B cell (primary cell): ENCODE measurements around the gene GPR89B. TPM values are rescaled to one million over a fixed set of nuclear protein-coding genes. Genes with fewer than 3 reads are reported as not detected.
"Not testable (repeated sequence)": the region's sequence is repeated elsewhere in the genome, so short reads cannot be mapped to it uniquely, and the experiment has no call there.

Source experiments
- ATAC-seq: fragments of 200-7000 bp; cut with Tn5 transposase; one replicate; pipeline ENCODE4 v1.10.0; 2021; ENCODE audit warnings: low read depth, mild to moderate bottlenecking, moderate number of reproducible peaks, moderate library complexity
- CTCF ChIA-PET: fragments of 350-600 bp; sonication (Branson Sonifier 250); formaldehyde crosslinking; loops from one replicate; lab custom pipeline; 2021; ENCODE audit warnings: antibody characterized with exemption, inconsistent platforms; lab: Charles Lee
- POLR2A ChIA-PET: fragments of 350-600 bp; sonication (Branson Sonifier 250); formaldehyde crosslinking; loops from one replicate; lab custom pipeline; 2021; ENCODE audit warnings: antibody characterized with exemption; lab: Charles Lee
- DNase-seq: peaks from one replicate; pipeline ENCODE4 v3.0.0; 2013
- H2AFZ ChIP-seq: 2 replicates; pipeline ENCODE4 v1.6.1; 2012; ENCODE audit warnings: mild to moderate bottlenecking, low read depth, low read length; ENCODE audit not compliant: insufficient read depth, poor library complexity, severe bottlenecking
- H3K27ac ChIP-seq, 2 donors: 1 replicate in 1 of 2; 2 replicates in 1 of 2; pipeline ENCODE4 v1.5.1; 2012 to 2013; ENCODE audit warnings: low read length in 2 of 2, mild to moderate bottlenecking in 2 of 2, moderate library complexity in 1 of 2
- H3K27me3 ChIP-seq, 4 experiments: fragments of 200-600 bp in 1 of 4; sonication (generic) in 1 of 4; replicated peaks in 1 of 4; 1 replicate in 2 of 4; 2 replicates in 2 of 4; pipeline versions ENCODE4 v1.6.1 to v1.7.0; 2013 to 2016; ENCODE audit warnings: low read length in 3 of 4, mild to moderate bottlenecking in 2 of 4, mixed read lengths in 1 of 4, moderate library complexity in 1 of 4; ENCODE audit not compliant: insufficient read depth in 4 of 4, control insufficient read depth in 3 of 4; ENCODE audit errors: control extremely low read depth in 1 of 4
- H3K36me3 ChIP-seq, 2 experiments: replicated peaks in 1 of 2; 1 replicate in 1 of 2; 2 replicates in 1 of 2; pipeline versions ENCODE4 v1.6.1 to v1.7.1; 2013; ENCODE audit warnings: low read length in 1 of 2; ENCODE audit not compliant: insufficient read depth in 2 of 2, control insufficient read depth in 1 of 2; ENCODE audit errors: control extremely low read depth in 1 of 2, extremely low read depth in 1 of 2
- H3K4me1 ChIP-seq, 2 donors: fragments of 200-600 bp in 1 of 2; sonication (generic) in 1 of 2; 1 replicate in 1 of 2; 2 replicates in 1 of 2; pipeline versions ENCODE4 v1.5.1 to v1.6.1; 2013 to 2017; ENCODE audit warnings: low read length in 2 of 2; ENCODE audit not compliant: control insufficient read depth in 2 of 2, insufficient read depth in 2 of 2
- H3K4me2 ChIP-seq: replicated peaks from 2 replicates; pipeline ENCODE3; 2012; ENCODE audit warnings: mild to moderate bottlenecking, low read depth, low read length; ENCODE audit not compliant: poor library complexity, severe bottlenecking
- H3K4me3 ChIP-seq, 5 experiments: fragments of 200-600 bp in 1 of 5; sonication (generic) in 1 of 5; 1 replicate in 3 of 5; 2 replicates in 2 of 5; pipeline versions ENCODE4 v1.5.1 to v1.7.0; 2011 to 2016; ENCODE audit warnings: low read length in 4 of 5, mild to moderate bottlenecking in 4 of 5, low read depth in 2 of 5, control low read depth in 1 of 5, moderate library complexity in 1 of 5; ENCODE audit not compliant: insufficient read depth in 1 of 5; ENCODE audit errors: control extremely low read depth in 1 of 5, extremely low read depth in 1 of 5
- H3K79me2 ChIP-seq: fragments of 200-600 bp; sonication (generic); one replicate; pipeline ENCODE4 v1.6.0; 2016; ENCODE audit warnings: low read length; ENCODE audit not compliant: control insufficient read depth, insufficient read depth
- H3K9ac ChIP-seq: fragments of 200-600 bp; sonication (generic); 2 replicates; pipeline ENCODE4 v1.6.1; 2017; ENCODE audit warnings: mild to moderate bottlenecking, low read length, moderate library complexity
- H3K9me3 ChIP-seq, 3 donors: one replicate each; pipeline versions ENCODE4 v1.6.1 to v1.7.1; 2013; ENCODE audit warnings: low read length in 2 of 3; ENCODE audit not compliant: control insufficient read depth in 2 of 3, insufficient read depth in 1 of 3; ENCODE audit errors: control extremely low read depth in 1 of 3
- H4K20me1 ChIP-seq: 2 replicates; pipeline ENCODE4 v1.6.0; 2012; ENCODE audit warnings: mild to moderate bottlenecking, low read length; ENCODE audit not compliant: insufficient read depth, control insufficient read depth, poor library complexity, severe bottlenecking
- H3K27ac Mint-ChIP-seq: one replicate; pipeline ENCODE4 v1.8.0; 2021; ENCODE audit warnings: mixed read lengths
- H3K27me3 Mint-ChIP-seq: one replicate; pipeline ENCODE4 v1.8.0; 2021; ENCODE audit warnings: mixed read lengths
- H3K4me1 Mint-ChIP-seq: one replicate; pipeline ENCODE4 v1.8.0; 2021; ENCODE audit warnings: mixed read lengths
- H3K4me3 Mint-ChIP-seq: one replicate; pipeline ENCODE4 v1.8.0; 2021; ENCODE audit warnings: mixed read lengths
- H3K9me3 Mint-ChIP-seq: one replicate; pipeline ENCODE4 v1.8.0; 2022; ENCODE audit warnings: mixed read lengths; ENCODE audit not compliant: insufficient read depth
- WGBS: methylation state at CpG from one replicate; pipeline ENCODE4 v1.1.5; 2013; ENCODE audit warnings: missing lambda C conversion rate; ENCODE audit not compliant: insufficient coverage; 5-methylcytosine and 5-hydroxymethylcytosine counted together
- intact Hi-C: fragments of 100-400 bp; cut with micrococcal nuclease; formaldehyde crosslinking; loops from one replicate; pipeline ENCODE4 v1.10.0; 2022
- polyA plus RNA-seq: library from polyadenylated mRNA; depleted of rRNA; stranded (reverse); fragments of >200 nt; gene quantifications from 2 replicates; pipeline ENCODE4 v1.2.3, GENCODE V29; 2012
- total RNA-seq, 2 donors: library from RNA; stranded (reverse); fragments of 120-200 nt in 1 of 2; gene quantifications; 1 replicate in 1 of 2; 2 replicates in 1 of 2; pipeline versions ENCODE4 v1.2.3 to v1.2.4, GENCODE V29; 2013 to 2022

GPR89B gene
- total and polyA plus RNA-seq, 2 donors (not counting 1 experiment from before 2014, with no cell fraction given), result 20.5 to 20.8 TPM

DNA sequence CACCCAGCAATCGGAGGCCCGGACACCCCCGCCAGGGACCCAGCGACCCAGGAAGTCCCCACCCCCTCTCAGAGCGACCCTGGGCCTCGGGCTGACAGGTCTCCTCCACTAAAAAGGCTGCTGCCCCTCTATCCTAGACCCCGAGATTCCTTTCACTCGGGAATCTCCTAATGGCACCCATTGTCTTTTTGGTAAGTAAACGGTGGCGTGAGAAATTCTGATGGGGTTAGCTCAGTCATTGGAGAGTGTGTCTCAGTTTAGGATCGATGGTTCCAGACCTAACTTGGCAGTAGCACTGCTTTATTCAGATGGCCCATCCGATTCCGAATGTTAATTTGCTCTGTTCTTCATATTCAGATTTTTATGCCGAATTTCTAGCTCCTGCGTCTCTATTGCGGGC is 104.9 kb downstream of the GPR89B start:
- H3K27me3 Mint-ChIP-seq, POLR2A ChIA-PET, H3K9ac ChIP-seq: not testable (repeated sequence)

DNA sequence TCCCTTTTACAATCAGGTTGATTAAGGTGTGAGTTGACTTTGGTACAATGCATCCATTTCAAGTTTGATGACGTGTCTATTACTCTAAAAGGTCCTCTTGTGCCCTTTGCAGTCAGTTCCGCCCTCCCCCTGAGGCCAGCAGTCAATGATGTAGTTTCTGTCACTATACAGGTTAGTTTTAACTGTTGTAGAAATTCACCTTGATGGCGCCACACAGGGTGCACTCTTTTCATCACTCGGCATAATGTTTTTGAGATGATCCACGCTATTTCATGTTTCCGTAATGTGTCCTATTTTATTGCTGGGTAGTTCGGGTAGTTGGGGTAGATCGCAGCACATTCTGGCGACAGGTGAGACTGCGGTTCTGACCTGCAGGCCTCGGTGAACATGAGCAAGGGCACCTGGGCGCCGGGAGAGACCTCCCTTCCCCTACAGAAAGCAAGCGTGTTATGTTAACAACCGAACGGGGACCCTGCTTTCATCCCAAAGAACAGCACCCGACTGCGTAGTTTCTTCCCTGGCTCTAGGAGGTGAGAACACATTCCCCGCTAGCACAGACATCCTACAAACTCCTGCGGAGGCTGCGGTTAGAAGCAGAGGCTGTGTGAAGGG is 109.7 kb downstream of the GPR89B start:
- peak; percentile 6 for ATAC-seq

More for the DNA sequence above, 104.9 kb downstream of the GPR89B start:
- H4K20me1 ChIP-seq, H3K27ac ChIP-seq, H3K4me3 ChIP-seq, H3K27me3 ChIP-seq, ATAC-seq, H3K36me3 ChIP-seq, H3K79me2 ChIP-seq, H3K9me3 ChIP-seq, H3K4me1 ChIP-seq, H3K4me2 ChIP-seq, intact Hi-C loops, H3K4me3 Mint-ChIP-seq, H3K4me1 Mint-ChIP-seq, H3K27ac Mint-ChIP-seq, DNase-seq, H2AFZ ChIP-seq, CTCF ChIA-PET, H3K9me3 Mint-ChIP-seq: not testable (repeated sequence)
- 19% methylated on average over 3 of the region's 16 CpGs for WGBS

DNA sequence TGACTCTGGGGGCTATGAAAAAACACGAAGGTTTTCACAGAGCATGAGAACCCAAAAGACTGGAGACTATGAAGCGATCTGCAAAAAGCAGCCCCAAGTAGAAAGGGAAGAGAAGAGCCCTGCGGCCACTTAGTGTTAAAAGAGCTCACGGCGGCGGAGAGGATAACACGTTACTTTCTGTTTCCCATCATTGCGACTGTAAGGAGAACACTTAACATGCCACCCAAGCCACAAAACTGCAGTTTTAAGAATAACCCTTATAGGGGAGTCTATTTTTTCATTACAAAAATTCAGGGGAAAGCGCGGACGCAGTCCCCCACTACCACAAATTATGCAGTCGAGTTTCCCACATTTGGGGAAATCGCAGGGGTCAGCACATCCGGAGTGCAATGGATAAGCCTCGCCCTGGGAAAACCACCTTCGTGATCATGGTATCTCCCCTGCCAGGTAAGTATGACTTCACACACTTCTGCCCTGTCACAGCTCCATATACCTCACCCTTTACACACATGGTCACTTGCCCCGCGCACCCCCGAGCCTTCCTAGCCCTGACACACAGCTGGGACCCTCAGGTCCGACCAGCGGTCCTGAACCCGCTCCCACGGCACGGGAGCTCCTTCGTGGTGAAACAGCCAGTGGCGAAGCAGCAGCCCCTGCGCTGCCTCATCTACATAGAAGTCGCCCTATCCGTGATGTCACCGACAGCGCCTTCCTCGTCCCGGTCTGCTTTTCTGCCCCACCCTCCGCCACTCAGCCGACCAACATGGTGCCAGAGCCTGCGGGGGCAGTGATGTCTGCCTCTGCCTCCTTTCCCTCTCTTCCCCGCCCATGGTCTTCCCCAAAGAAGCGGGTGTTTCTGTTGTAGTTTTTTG is 110.5 kb downstream of the GPR89B start:
- Histone ChIP-seq H3K4me2 (peak overlapping the region; percentile 58), H2AFZ (peak overlapping the region; percentile 51), H3K9ac (peak overlapping the region; percentile 64), H3K27ac (peak overlapping the region; percentile 55 to 77), H3K4me3 (peak overlapping the region in 4 of 5 experiments; percentile 41 to 61 (median 48))
- CTCF ChIA-PET, H3K4me1 ChIP-seq, H3K27me3 Mint-ChIP-seq, intact Hi-C loops, H3K9me3 Mint-ChIP-seq, H3K4me1 Mint-ChIP-seq, H3K36me3 ChIP-seq, H3K9me3 ChIP-seq, H4K20me1 ChIP-seq, H3K27me3 ChIP-seq, H3K79me2 ChIP-seq: not testable (repeated sequence)
- 0% methylated on average over 2 of the region's 38 CpGs for WGBS
- POLR2A ChIA-PET, result interaction anchor here (0.6 kb wide), 1 partner anchor 11 kb away, joined by 5 read pairs; no protein-coding TSS in a partner anchor
- peak; percentile 76 for ATAC-seq
- DNase-seq, result peak; percentile 92
- Mint-ChIP-seq H3K27ac (peak overlapping the region; percentile 99), H3K4me3 (peak overlapping the region; percentile 88)

More for the DNA sequence above, 109.7 kb downstream of the GPR89B start:
- H4K20me1 ChIP-seq, H3K9me3 Mint-ChIP-seq, H2AFZ ChIP-seq, H3K4me1 ChIP-seq, H3K27me3 Mint-ChIP-seq, CTCF ChIA-PET, H3K9me3 ChIP-seq, H3K27me3 ChIP-seq, H3K4me1 Mint-ChIP-seq, intact Hi-C loops, DNase-seq, H3K79me2 ChIP-seq, H3K36me3 ChIP-seq, POLR2A ChIA-PET: not testable (repeated sequence)
- Mint-ChIP-seq H3K27ac (peak overlapping the region; percentile 99), H3K4me3 (peak overlapping the region; percentile 88)
- Histone ChIP-seq H3K4me3 (peak overlapping the region in 4 of 5 experiments; percentile 41 to 61 (median 48)), H3K27ac (peak overlapping the region; percentile 55 to 77), H3K4me2 (peak overlapping the region; percentile 58), H3K9ac (peak overlapping the region; percentile 64)
- WGBS, result no CpG with 5 or more reads among the region's 21 CpGs
